ENCODE data around the gene DIPK1A.

GRCh38 chr1:92839442-92839841 lies 121.8 kb downstream of the DIPK1A start:
- TF ChIP-seq YY1 (IDR thresholded peaks at IDR 0.05; ENCODE audit: low read depth) (no peak), MAX (IDR thresholded peaks at IDR 0.05) (no peak), CREB1 (IDR thresholded peaks at IDR 0.05; ENCODE audit: low read depth) (no peak), REST (IDR thresholded peaks at IDR 0.05; ENCODE audit: low read depth) (no peak), TAF1 (IDR thresholded peaks at IDR 0.05; ENCODE audit: low read depth) (no peak)
